Stimulated activated CD8-positive, alpha-beta memory T cell treated with anti-CD3 and anti-CD28 coated beads, Interleukin-12 subunit alpha, Interleukin-12 subunit beta, amount 100 ng/mL, for 24 hours (primary cell): ENCODE measurements around the gene MYL10.

Experiments used
- DNase-seq: peaks from one replicate; pipeline ENCODE4 v3.0.0-alpha.2; 2020; ENCODE audit errors: extremely low read depth

MYL10 gene

GRCh38 chr7:101596898-101597297 is 32.2 kb downstream of the MYL10 start:
- DNase-seq = no peak

GRCh38 chr7:101595766-101596537 is 33.1 kb downstream of the MYL10 start:
- no peak for DNase-seq

- no peak for DNase-seq
Measured at GRCh38 chr7:101595246-101595645, 33.9 kb downstream of the MYL10 start.

GRCh38 chr7:101594790-101595189 is 34.3 kb downstream of the MYL10 start:
- no peak for DNase-seq

- no peak for DNase-seq
Measured at GRCh38 chr7:101593556-101593955, 35.5 kb downstream of the MYL10 start.

- DNase-seq = no peak
Measured at GRCh38 chr7:101591504-101591903, 37.6 kb downstream of the MYL10 start.

GRCh38 chr7:101590663-101591435 is 38.2 kb downstream of the MYL10 start:
- DNase-seq = no peak

GRCh38 chr7:101589976-101590662 is 39.0 kb downstream of the MYL10 start:
- DNase-seq = no peak

- no peak for DNase-seq
Measured at GRCh38 chr7:101589052-101589451, 40.0 kb downstream of the MYL10 start.

- DNase-seq = no peak
Measured at GRCh38 chr7:101588131-101588935, 40.8 kb downstream of the MYL10 start.

GRCh38 chr7:101586906-101587677 is 42.0 kb downstream of the MYL10 start:
- no peak for DNase-seq

GRCh38 chr7:101586078-101586905 is 42.8 kb downstream of the MYL10 start:
- no peak for DNase-seq

GRCh38 chr7:101582971-101583370 is 46.1 kb downstream of the MYL10 start:
- no peak for DNase-seq

- no peak for DNase-seq
Measured at GRCh38 chr7:101581891-101582290, 47.2 kb downstream of the MYL10 start.

- DNase-seq = no peak
Measured at GRCh38 chr7:101580596-101580995, 48.5 kb downstream of the MYL10 start.

GRCh38 chr7:101578552-101578951 is 50.5 kb downstream of the MYL10 start:
- no peak for DNase-seq

- no peak for DNase-seq
Measured at GRCh38 chr7:101576998-101577397, 52.1 kb downstream of the MYL10 start.

GRCh38 chr7:101575721-101576120 is 53.4 kb downstream of the MYL10 start:
- no peak for DNase-seq

GRCh38 chr7:101575168-101575567 is 53.9 kb downstream of the MYL10 start:
- no peak for DNase-seq

GRCh38 chr7:101572156-101572555 is 56.9 kb downstream of the MYL10 start:
- no peak for DNase-seq
